Neural cell (in vitro differentiated cells): ENCODE data around the gene GATA2. TPM values are rescaled to one million over a fixed set of nuclear protein-coding genes. Genes with fewer than 3 reads are reported as not detected.

ENCODE experiments used
- H2AFZ ChIP-seq: fragments of 200-600, 300-800 bp; sonication (generic), shearing (Covaris generic); 2 replicates; pipeline ENCODE4 v1.6.0; 2014; ENCODE audit warnings: low read depth, mild to moderate bottlenecking, antibody characterized with exemption, low read length, moderate library complexity
- H3F3A ChIP-seq: fragments of 200-600 bp; shearing (Covaris generic); 2 replicates; pipeline ENCODE4 v1.6.1; 2016; ENCODE audit warnings: mild to moderate bottlenecking, moderate library complexity, mixed read lengths, antibody characterized with exemption, low read length; ENCODE audit not compliant: insufficient read depth, poor library complexity, severe bottlenecking
- H3K27ac ChIP-seq: fragments of 200-600, 300-800 bp; sonication (generic), shearing (Covaris generic); 2 replicates; pipeline ENCODE4 v1.5.1; 2014; ENCODE audit warnings: mild to moderate bottlenecking, low read length, moderate library complexity
- H3K27me3 ChIP-seq: fragments of 300-800, 200-600 bp; sonication (generic), shearing (Covaris generic); 2 replicates; pipeline ENCODE4 v1.6.0; 2014; ENCODE audit warnings: mild to moderate bottlenecking, low read depth, low read length, moderate library complexity; ENCODE audit not compliant: insufficient read depth
- H3K36me3 ChIP-seq: fragments of 300-800, 200-600 bp; sonication (generic), shearing (Covaris generic); 2 replicates; pipeline ENCODE4 v1.5.1; 2014; ENCODE audit warnings: mild to moderate bottlenecking, antibody characterized with exemption, low read length, moderate library complexity; ENCODE audit not compliant: insufficient read depth
- H3K4me2 ChIP-seq: fragments of 300-800, 200-600 bp; sonication (generic), shearing (Covaris generic); 2 replicates; pipeline ENCODE4 v1.6.0; 2014; ENCODE audit warnings: mild to moderate bottlenecking, low read length
- H3K4me3 ChIP-seq: fragments of 300-800, 200-600 bp; sonication (generic), shearing (Covaris generic); 2 replicates; pipeline ENCODE4 v1.5.1; 2014; ENCODE audit warnings: mild to moderate bottlenecking, low read length, moderate library complexity
- H3K79me2 ChIP-seq: fragments of 200-600 bp; shearing (Covaris generic); replicated peaks from 2 replicates; pipeline ENCODE4 v1.6.0; 2014; ENCODE audit warnings: mild to moderate bottlenecking, low read length, moderate library complexity; ENCODE audit not compliant: insufficient read depth
- H3K9ac ChIP-seq: fragments of 300-800, 200-600 bp; sonication (generic), shearing (Covaris generic); 2 replicates; pipeline ENCODE4 v1.6.1; 2016; ENCODE audit warnings: mild to moderate bottlenecking, low read length, mixed read lengths
- H3K9me2 ChIP-seq: fragments of 200-600 bp; shearing (Covaris generic); 2 replicates; pipeline ENCODE4 v1.6.1; 2016; ENCODE audit warnings: mild to moderate bottlenecking, low read length, mixed read lengths; ENCODE audit not compliant: insufficient read depth
- H3K9me3 ChIP-seq: fragments of 200-600, 300-800 bp; sonication (generic), shearing (Covaris generic); 2 replicates; pipeline ENCODE4 v1.6.1; 2016; ENCODE audit warnings: mild to moderate bottlenecking, mixed run types, low read length, moderate library complexity, mixed read lengths
- H4K20me1 ChIP-seq: fragments of 200-600 bp; shearing (Covaris generic); 2 replicates; pipeline ENCODE4 v1.6.1; 2016; ENCODE audit warnings: mild to moderate bottlenecking, mixed run types; ENCODE audit not compliant: insufficient read depth
- EP300 ChIP-seq: fragments of 450-650 bp; conservative IDR thresholded peaks from 2 replicates; pipeline ENCODE4 v1.6.1; 2014; ENCODE audit warnings: antibody characterized with exemption, mild to moderate bottlenecking, moderate library complexity; ENCODE audit not compliant: poor library complexity, severe bottlenecking
- EZH2 ChIP-seq: fragments of 200-600, 300-800 bp; shearing (Covaris generic), sonication (generic); IDR thresholded peaks from 2 replicates; pipeline ENCODE4 v1.6.1; 2014; ENCODE audit warnings: antibody characterized with exemption, low read length, borderline replicate concordance, mild to moderate bottlenecking; ENCODE audit not compliant: insufficient read depth, poor library complexity, severe bottlenecking
- MXI1 ChIP-seq: fragments of 450-650 bp; conservative IDR thresholded peaks from 2 replicates; pipeline ENCODE4 v1.6.1; 2014; ENCODE audit warnings: antibody characterized with exemption, mild to moderate bottlenecking; ENCODE audit not compliant: poor library complexity, severe bottlenecking
- POLR2AphosphoS5 ChIP-seq: IDR thresholded peaks from 2 replicates; pipeline ENCODE4 v1.6.1; 2012
- RAD21 ChIP-seq: fragments of 450-650 bp; conservative IDR thresholded peaks from 2 replicates; pipeline ENCODE4 v1.6.1; 2014; ENCODE audit warnings: antibody characterized with exemption, mild to moderate bottlenecking, moderate library complexity
- SMC3 ChIP-seq: fragments of 450-650 bp; conservative IDR thresholded peaks from 2 replicates; pipeline ENCODE4 v1.6.1; 2014; ENCODE audit warnings: antibody characterized with exemption, mild to moderate bottlenecking, moderate library complexity; ENCODE audit not compliant: poor library complexity
- TAF1 ChIP-seq: IDR thresholded peaks from 2 replicates; pipeline ENCODE4 v1.6.1; 2012; ENCODE audit warnings: low read depth
- polyA plus RNA-seq: library from polyadenylated mRNA; depleted of rRNA; stranded (reverse); fragments of >200 nt; gene quantifications from 2 replicates; pipeline ENCODE4 v1.2.3, GENCODE V29; 2014
- TF ChIP-seq, protein P1 (sequence below): IDR thresholded peaks from 2 replicates; pipeline ENCODE4 v1.6.1; 2012; ENCODE audit warnings: borderline replicate concordance
- TF ChIP-seq, protein P2 (sequence below): fragments of 450-650 bp; IDR thresholded peaks from 2 replicates; pipeline ENCODE4 v1.5.1; 2014; ENCODE audit warnings: antibody characterized with exemption, mild to moderate bottlenecking, moderate library complexity; ENCODE audit not compliant: poor library complexity, severe bottlenecking

The GATA2 gene
- polyA plus RNA-seq, 1 donor from 2014 or later = not detected

DNA sequence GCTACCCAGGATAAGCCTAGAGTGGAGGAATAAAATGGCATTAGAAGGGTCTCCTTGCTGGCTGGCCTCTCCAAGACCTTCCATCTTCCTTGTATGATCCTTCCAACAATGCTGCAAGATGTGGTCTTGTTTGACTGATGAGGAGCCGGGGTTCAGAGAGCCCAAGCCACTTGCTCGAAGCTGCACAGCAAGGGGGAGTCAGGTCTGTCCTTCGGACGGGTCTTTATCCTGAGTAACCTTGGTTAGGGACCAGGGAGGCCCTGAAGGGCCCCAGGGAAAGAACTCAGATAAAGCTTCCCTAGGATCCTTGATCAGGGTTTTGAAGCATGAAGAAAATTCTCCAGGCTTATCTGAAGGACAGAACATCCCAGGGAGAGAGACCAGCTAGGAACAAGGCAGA is 19.3 kb downstream of the GATA2 start:
- Histone ChIP-seq H3K27me3 (peaks cover 23% of the 10 kb centered on the region), H3F3A (no peaks in the 10 kb centered on the region), H3K79me2 (no peaks in the 10 kb centered on the region), H4K20me1 (no peaks in the 10 kb centered on the region), H3K4me2 (no peak overlapping the region), H3K4me3 (no peak overlapping the region), H3K36me3 (no peaks in the 10 kb centered on the region), H3K9ac (no peak overlapping the region), H3K9me2 (no peaks in the 10 kb centered on the region), H3K9me3 (no peaks in the 10 kb centered on the region), H2AFZ (no peak overlapping the region), H3K27ac (no peak overlapping the region)
- TF ChIP-seq, protein P1, sequence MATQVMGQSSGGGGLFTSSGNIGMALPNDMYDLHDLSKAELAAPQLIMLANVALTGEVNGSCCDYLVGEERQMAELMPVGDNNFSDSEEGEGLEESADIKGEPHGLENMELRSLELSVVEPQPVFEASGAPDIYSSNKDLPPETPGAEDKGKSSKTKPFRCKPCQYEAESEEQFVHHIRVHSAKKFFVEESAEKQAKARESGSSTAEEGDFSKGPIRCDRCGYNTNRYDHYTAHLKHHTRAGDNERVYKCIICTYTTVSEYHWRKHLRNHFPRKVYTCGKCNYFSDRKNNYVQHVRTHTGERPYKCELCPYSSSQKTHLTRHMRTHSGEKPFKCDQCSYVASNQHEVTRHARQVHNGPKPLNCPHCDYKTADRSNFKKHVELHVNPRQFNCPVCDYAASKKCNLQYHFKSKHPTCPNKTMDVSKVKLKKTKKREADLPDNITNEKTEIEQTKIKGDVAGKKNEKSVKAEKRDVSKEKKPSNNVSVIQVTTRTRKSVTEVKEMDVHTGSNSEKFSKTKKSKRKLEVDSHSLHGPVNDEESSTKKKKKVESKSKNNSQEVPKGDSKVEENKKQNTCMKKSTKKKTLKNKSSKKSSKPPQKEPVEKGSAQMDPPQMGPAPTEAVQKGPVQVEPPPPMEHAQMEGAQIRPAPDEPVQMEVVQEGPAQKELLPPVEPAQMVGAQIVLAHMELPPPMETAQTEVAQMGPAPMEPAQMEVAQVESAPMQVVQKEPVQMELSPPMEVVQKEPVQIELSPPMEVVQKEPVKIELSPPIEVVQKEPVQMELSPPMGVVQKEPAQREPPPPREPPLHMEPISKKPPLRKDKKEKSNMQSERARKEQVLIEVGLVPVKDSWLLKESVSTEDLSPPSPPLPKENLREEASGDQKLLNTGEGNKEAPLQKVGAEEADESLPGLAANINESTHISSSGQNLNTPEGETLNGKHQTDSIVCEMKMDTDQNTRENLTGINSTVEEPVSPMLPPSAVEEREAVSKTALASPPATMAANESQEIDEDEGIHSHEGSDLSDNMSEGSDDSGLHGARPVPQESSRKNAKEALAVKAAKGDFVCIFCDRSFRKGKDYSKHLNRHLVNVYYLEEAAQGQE = no peak
- TF ChIP-seq EP300 (no peak), RAD21 (no peak), POLR2AphosphoS5 (no peak), MXI1 (no peak), EZH2 (no peak), TAF1 (no peak), SMC3 (no peak)
- TF ChIP-seq, protein P2, sequence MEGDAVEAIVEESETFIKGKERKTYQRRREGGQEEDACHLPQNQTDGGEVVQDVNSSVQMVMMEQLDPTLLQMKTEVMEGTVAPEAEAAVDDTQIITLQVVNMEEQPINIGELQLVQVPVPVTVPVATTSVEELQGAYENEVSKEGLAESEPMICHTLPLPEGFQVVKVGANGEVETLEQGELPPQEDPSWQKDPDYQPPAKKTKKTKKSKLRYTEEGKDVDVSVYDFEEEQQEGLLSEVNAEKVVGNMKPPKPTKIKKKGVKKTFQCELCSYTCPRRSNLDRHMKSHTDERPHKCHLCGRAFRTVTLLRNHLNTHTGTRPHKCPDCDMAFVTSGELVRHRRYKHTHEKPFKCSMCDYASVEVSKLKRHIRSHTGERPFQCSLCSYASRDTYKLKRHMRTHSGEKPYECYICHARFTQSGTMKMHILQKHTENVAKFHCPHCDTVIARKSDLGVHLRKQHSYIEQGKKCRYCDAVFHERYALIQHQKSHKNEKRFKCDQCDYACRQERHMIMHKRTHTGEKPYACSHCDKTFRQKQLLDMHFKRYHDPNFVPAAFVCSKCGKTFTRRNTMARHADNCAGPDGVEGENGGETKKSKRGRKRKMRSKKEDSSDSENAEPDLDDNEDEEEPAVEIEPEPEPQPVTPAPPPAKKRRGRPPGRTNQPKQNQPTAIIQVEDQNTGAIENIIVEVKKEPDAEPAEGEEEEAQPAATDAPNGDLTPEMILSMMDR = no peak

- H3K9ac ChIP-seq = no peak overlapping the region
- TF ChIP-seq SMC3 (no peak), MXI1 (no peak)
- no peak overlapping the region for H3K4me2 ChIP-seq
- H3K9me2 ChIP-seq = no peaks in the 10 kb centered on the region
- peaks cover 17% of the 10 kb centered on the region for H3K27me3 ChIP-seq
- H4K20me1 ChIP-seq = no peaks in the 10 kb centered on the region
- H3F3A ChIP-seq = no peaks in the 10 kb centered on the region
- H3K27ac ChIP-seq = no peak overlapping the region
- no peaks in the 10 kb centered on the region for H3K36me3 ChIP-seq
- no peak overlapping the region for H2AFZ ChIP-seq
- H3K4me3 ChIP-seq = no peak overlapping the region
- no peaks in the 10 kb centered on the region for H3K9me3 ChIP-seq
- no peaks in the 10 kb centered on the region for H3K79me2 ChIP-seq
These were observed 19.9 kb downstream of the GATA2 start for GRCh38 chr3:128473180-128473519.

GRCh38 chr3:128472449-128473179 is 20.4 kb downstream of the GATA2 start:
- Histone ChIP-seq H3F3A (no peaks in the 10 kb centered on the region), H3K9me3 (no peaks in the 10 kb centered on the region), H2AFZ (no peak overlapping the region), H4K20me1 (no peaks in the 10 kb centered on the region), H3K4me2 (no peak overlapping the region), H3K27ac (no peak overlapping the region), H3K36me3 (no peaks in the 10 kb centered on the region), H3K4me3 (no peak overlapping the region), H3K9me2 (no peaks in the 10 kb centered on the region), H3K27me3 (peaks cover 15% of the 10 kb centered on the region), H3K9ac (no peak overlapping the region), H3K79me2 (no peaks in the 10 kb centered on the region)
- TF ChIP-seq POLR2AphosphoS5 = no peak
